ENCODE results near the gene EPHA10.
A peak's percentile ranks its signal among the peaks of the same experiment; 100 is the strongest.
"Not testable (repeated sequence)": the region's sequence is repeated elsewhere in the genome, so short reads cannot be mapped to it uniquely, and the experiment has no call there.

The EPHA10 gene

DNA sequence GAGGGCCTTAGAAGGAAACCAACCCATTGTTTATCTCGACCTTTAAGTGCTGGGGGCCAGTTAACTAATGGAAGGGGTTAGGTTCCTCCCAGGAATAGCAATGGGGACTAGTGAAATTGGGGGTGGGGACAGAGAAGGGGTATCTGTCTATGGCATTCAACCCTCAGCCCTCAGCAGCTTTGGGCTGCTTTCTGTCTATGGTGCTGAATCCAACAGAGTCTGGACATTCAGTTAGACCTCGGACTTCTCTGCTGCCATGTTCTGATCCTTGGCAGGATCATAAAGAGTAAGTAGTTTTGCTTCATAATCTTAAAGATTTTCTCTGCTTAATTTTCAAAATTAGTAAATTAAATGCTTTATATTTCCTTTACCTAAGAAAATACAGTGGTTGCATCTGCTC, 2.6 kb upstream of the EPHA10 start:
- DNase-seq: no peak

DNA sequence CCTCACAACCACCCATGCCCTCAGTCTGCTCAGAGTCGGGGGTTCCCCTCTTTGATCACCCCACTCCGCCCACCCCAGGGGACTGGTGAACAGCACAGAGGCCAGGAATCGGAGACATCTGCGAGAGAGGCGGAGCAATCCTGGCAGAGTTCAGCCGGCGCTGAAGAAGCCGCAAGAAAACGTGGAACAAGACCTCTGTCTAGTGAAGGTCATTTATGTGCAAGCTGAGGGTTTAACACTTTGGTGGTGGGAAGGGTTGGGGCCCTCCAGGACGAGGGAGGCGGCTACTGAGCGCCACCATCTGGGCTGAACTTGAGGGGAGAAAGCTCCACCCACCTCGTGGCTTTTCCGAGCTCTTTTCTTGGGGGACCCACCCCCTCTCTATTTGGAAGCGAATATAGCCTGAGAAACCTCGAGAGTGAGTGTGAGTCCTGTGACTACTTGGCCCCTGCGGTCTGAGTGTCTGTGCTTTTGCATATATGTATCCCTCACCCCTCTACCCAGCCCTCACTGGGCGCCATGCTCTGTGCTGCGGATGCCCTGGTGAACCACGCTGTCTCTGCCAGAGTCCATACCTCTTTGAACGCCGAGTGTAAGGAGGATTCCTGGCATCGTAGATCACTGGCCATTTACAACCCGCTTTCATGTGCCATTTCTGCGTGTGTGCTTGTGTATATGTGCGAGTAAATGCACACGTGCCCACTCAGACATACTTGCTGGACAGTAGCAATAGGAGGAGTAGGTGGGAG, 1.2 kb upstream of the EPHA10 start:
- DNase-seq: no peak

DNA sequence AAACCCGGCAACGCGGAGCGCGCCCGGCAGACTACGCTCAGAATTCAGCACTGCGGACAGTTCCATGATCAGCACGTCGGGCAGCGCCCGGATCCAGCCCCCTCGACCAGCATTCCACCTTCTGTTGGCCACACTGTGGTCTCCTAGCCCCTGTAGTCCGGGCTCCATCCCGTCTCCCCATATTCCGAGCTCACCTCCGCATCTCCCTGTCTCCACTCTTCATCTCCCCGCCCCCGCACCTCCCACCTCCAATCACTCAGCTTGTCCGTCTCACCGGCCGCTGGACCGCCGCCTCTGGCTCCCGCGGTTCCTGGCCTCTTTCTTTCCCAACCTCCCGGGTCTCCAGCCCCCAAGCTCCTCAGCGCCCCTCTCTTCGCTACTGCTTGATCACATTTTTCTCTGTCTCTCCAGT, 500 bp downstream of the EPHA10 start:
- no peak for DNase-seq

DNA sequence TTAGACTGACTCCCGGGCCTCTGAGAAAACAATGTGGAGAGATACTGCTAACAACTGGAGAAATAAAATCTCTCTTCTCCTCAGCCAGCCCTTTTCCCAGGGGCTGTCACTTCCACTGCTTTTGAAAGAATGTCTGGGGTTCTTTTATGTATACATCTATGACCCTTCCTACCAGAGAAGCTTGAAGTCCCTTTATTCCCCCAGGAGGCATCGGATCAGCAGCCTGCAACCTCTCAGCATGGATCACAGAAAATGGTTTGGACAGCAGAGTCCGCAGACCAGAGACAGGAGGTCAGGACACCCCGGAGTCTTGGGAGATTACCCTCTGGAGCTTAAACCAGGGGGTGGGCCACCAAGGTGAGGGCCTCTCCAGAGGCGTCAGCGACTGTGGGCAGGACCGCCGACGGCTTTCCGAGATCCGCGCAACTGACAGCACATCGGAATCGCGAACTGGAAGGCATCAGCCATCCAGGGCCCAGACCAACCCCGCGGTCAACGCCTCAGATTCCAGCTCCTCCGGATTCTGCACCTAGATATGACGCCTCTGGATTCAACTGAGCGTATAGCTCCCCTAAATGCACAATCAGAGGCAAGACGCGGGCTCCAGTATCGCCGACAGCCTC, 1.0 kb downstream of the EPHA10 start:
- DNase-seq: no peak

DNA sequence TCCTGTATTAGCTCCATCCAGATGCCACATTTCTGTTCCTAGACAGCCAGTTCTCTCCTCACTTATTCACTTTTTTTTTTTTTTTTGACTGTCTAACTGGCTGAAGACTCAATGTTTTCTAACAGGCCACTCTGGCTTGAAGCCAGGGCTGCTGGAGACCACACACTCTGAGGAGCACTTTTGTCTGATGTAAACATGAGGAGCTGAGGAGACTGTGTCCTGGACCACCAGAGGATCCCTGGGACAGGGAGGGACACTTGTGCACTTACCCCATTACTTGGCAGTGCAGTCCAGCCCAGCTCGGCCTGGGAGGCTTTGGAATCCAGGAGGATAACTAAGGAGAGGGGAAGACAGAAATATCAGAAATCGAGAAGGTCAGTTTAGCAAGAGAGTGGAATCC, 2.4 kb downstream of the EPHA10 start:
- no peak for DNase-seq

DNA sequence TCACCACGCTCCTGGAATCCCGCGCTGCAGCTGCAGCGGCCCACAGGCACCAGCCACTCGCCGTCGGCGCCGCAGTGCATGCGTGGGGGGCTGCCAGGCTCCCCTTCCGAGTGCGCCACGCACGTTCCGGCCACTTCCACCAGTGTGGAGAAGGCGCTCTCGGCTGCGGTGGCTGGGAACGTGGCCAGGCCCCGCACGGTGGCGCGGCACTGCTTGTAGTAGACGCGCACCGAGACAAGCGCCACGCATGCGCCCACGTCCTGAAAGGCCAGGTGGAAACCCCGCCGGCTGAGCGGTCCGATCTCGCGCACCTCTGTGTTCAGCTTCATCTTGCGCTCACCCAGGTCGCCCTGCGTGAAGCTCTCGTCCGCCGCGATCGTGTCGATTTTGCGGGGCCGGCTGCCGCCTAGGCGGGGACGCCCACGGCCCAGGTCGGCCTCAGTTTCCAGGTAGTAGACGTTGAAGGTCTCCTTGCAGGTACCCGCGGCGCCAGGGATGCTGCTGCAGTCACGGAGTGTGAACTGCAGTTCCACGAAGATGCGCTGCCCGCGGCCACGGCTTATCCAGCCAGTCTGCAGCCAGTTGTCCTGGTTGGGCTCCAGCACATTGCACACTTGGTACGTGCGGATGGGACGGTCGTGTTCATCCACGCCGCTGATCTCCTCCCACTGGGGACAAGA, 3.4 kb downstream of the EPHA10 start:
- DNase-seq: no peak

DNA sequence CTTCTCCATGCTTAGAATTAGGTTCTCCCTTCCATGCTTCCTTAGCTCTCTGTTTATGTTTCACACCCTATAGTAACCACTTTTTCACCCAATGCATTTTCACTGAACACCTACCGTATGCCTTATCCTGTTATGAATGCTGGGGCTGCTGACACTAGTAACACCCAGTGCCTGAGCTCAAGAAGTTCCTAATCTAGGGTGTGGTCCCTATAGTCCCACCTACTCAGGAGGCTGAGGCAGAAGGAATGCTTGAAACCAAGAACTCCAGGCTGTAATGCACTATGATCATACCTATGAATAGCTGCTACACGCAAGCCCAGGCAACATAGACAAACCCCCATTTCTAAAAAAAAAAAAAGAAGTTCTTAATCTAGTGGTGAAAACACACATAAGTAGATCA, 5.5 kb downstream of the EPHA10 start:
- no peak for DNase-seq

DNA sequence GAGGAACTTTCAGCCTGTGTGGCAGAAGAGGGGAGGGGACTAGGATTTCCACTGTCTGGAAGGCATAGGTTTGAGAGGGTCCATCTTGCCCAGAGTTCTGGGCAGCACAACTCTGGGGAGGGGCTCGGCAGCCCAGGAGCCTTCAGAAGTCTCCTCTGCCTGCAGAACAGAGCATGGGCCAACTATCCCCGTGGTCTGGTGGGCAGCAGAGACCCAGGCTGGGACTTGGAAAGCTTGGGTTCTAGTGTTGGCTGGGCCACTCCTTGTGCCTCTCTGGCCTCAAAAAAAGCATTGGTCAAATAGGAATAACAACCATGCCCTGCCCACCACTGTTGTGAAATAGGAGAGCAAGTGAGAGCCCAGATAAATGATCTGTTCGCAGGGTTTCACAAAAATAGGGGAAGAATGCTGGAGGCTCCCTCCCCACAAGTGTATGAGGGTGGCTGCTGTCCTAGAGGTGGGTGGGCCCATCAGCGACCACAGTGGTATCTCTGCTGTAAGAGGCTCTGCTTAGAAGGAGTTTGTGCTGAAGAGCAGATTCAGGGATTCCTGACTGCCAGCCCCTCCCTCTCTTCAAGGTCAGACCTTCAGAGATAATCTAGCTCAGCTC, 8.9 kb downstream of the EPHA10 start:
- no peak for DNase-seq

DNA sequence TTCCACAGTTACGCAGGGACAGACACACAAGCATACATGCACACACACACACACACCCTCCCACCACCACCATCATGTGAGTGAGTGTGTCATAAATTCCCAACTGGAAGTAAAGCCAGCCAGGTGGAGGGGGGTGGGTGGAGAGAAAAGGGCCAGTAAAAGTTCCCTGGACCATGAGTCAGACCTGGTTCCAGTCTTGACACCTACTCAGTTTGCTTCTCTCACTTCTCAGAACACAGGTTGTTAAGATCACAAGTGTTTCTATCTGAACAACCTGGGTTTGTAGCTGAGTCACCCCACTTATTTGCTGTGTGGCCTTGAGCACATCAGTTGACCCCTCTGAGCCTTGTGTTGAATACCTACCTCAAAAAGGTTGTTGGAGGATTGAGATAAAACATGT, 9.6 kb downstream of the EPHA10 start:
- DNase-seq: no peak

DNA sequence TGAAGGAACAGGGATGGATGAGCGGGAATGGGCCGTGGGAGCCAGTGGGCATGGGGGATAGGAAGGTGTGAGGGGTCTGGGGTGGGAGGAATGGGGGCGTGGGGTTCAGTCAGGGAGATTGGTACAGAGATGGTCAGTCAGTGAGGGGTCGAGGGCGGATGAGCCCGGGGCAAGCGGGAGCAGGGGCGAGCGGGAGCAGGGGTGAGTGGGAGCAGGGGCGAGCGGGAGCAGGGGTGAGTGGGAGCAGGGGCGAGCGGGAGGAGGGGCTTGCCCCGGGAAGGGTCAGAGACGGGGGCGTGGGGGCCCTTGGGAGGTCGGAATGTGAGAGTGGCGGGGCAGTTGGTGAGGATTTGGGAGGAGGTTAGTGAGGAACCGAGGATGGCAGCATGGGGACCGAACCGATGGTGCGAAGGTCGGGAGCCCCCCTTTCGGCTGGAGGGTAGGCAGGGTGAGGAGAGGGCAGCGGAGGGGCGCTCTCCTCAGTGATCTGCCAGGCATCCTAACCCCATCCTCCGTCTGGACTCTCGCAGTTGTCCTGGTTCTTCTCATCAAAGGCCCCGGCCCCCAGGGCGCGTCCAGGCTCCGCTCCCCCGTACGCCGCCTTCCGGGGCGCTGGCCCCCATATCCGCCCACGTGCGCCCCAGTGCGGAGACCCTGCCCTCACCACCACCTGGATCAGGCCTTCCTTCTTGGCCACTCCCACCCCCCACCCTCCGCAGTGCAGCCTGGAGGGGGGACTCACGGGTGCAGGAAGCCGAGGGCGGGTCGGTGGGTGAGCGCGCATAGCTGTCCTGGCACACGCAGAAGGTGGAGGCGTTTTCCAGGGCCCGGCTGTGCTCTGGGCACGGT, 11.2 kb downstream of the EPHA10 start:
- no peak for DNase-seq

DNA sequence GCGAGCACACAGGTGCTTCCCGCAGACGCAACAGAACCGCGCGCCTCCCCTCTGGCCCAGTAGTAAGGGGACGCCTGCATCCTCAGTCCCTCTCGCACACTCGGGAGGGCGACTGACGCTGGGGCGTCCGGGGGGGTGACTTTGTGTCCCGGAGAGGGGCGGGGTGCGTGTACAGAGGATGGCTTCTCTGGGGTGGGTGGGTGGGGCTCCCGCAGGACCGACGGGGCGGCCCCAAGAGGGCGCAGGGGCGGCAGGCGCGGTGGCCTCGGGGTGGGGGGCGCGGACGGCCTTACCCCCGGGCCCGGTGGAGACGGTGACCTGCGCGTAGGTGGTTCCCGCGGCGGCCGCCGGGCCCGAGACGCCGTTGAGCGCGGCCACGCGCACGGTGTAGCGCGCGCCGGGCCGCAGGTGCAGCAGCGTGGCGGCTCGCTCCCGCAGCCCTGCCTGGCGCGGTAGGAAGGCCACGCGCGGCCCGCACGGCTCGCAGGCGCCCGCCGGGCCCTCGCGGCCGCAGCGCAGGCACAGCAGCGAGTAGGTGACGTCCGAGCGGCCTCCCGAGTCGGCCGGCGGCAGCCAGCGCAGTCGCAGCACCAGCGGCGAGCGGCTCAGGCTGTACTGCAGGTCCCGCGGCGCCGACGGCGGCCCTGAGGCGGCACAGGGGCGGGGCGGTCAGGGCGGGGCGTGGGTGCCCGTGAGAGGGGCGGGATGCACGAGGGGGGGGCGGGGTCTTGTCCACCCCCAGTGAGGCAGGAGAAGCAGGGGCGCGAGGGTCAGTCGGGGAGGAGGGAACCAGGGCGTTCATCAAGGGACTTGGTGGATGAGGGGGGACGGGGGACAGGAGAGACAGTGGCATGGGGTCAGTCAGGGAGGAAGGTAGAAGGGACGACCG, 12.1 kb downstream of the EPHA10 start:
- DNase-seq: peak; percentile 2

DNA sequence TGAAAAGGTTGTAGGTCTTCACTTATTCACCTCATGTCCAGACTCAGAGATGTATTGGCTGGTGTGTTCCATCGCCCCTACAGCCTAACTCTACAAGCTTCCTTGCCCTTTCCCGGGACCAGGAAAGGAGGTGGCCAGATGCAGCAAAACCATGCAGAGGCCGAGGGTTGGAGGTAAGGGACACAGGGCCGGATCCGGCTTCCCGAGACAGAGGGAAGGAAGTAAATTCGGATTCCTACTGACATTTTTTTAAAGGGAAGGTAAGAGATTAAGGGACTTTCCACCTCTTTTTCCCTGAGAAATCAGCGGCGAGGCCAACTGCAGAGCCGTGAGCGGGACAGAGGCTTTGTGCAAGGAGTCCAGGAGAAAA, 12.7 kb downstream of the EPHA10 start:
- no peak for DNase-seq

DNA sequence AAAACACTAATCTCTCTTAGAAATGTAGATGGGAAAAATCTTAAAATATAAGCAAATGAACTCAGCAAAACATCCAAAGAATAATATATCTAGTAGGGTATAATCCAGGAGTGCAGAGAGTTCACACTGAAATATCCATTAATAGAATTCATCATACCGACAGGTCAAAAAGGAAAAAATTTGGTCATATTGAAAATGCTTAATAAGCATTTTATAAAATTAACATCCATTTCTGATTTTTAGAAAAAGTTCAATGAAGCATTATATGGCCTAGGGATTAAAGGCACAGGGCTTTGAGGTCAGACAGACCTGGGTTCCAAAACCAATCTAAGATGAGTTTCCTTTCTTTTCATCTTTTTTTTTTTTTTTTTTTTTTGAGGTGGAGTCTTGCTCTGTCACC, 16.4 kb downstream of the EPHA10 start:
- DNase-seq: no peak

DNA sequence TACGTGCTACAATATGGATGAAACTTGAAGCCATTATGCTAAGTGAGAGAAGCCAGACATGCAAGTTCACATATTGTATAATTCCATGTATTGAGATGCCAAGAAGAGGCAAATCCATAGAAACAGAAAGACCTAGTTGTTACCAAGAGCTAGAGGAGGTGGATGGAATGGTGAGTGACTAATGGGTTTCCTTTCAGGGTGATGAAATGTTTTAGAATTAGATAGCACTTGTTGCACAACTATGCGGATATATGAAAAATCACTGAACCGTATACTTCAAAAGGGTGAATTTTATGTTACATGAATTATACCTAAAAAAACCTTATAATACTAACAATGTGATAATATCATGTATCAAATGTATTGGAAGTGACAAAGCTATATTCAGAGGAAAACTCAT, 18.1 kb downstream of the EPHA10 start:
- DNase-seq: no peak

DNA sequence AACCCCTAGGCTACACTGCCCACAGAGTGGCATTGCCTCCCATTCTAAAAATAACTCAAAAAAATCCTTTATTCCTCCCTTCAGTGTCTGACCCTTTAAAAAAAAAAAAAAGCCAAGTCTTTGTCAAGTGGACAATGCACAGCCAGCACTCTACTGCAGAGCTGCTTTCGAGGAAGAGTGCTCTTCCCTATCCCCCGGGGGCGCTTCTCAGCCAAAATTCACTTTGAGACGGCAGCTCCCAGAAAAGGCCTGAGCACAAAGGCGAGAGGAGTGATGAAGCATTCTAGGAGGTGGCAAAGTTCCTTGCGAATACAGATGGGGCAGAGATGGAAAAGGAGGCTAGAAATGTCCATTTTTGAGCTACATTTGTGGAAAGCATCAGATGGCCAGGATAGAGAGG, 23.3 kb downstream of the EPHA10 start:
- DNase-seq: no peak

DNA sequence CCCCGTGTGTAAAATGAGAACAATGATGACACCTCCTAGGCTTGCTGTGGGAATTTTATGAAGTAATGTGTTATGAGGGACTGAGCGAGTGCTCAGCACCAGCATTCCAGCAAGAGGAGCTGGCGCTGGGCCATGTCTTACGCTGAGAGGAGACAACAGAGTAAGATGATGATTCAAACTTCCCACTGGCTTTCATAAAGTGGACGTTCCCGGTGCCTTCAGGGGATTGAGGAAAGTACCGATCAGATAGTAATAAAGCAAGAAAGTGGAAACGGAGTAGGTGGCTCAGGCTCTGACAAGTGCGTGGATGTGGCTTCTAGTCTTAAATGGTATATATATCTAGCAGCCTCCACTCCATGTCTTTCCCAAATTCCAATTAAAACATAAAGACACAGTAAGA, 23.8 kb downstream of the EPHA10 start:
- DNase-seq: no peak

DNA sequence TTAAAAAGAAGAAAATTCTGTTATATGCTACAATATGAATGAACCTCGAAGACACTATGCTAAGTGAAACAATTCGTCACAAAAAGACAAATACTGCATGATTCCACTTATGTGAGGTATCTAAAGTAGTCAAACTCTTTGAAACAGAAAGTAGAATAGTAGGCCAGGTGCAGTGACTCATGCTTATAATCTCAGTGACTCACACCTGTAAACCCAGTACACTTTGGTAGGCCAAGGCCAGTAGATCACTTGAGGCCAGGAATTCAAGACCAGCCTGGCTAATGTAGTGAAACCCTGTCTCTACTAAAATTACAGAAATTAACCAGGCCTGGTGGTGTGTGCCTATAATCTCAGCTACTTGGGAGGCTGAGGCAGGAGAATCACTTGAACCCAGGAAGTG, 25.7 kb downstream of the EPHA10 start:
- no peak for DNase-seq

DNA sequence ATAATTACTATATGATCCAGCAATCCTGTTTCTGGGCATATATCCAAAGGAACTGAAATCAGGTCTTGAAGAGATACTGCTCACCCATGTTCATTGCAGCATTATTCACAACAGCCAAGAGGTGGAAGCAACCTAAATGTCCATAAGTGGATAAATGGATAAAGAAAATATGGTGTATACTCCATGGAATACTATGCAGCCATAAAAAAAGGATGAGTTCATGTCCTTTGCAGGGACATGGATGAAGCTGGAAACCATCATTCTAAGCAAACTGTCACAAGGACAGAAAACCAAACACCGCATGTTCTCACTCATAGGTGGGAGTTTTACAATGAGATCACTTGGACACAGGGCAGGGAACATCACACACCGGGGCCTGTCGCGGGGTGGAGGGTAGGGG, 26.3 kb downstream of the EPHA10 start:
- DNase-seq: not testable (repeated sequence)

DNA sequence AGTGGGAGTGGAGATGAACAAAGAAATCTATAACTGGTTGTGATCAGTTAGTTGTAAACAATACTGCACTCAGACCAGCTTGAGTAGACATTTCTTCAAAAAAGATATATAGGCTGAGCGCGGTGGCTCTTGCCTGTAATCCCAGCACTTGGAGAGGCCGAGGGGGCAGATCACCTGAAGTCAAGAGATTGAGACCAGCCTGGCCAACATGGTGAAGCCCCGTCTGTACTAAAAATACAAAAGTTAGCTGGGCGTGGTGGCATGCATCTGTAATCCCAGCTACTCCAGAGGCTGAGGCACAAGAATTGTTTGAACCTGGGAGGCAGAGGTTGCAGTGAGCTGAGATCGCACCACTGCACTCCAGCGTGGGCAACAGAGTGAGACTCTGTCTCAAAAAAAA, 26.9 kb downstream of the EPHA10 start:
- DNase-seq: not testable (repeated sequence)

DNA sequence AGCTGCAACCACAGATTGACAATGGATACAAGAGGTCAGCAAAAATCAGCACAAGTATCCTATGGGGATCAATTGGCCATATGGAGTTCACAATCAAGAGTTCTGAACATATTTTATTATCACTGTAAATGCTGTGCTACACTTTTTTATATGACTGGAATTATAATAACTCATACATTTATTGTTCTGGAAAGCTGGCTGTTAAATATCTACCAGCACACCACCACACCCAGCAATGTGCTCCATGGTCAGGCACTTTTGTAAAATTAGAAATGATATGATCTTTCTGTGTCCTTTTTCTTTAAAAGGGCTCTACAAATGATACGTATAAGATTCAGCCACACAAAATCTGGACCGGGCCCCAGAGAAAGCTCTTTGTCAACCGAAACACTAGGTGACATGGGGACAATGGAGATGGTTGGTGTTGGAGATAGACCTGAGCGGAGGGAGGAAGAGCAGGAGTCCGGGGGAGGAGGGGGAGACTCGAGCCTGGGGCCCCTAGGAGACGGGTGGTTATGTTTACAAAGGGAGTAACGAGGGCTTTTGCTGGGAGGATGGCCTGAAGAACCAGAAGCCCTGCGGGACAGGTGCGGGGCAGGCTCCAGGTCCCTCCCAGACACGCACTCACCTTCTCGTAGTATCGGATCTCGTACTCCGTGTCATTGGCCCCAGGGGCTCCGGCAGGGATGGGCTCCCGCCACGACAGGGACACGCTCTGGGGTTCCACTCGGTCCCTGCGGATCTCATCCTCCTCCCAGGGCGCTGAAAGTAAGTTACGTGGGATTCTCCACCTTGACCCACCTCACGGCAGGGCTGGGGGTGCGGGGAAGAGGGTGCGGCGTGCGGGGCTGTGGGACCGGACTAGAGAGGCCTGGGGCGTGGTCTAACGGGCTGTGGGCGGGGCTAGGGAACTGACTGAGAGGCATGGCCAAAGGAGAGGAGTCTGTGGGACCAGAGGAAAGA, 30.0 kb downstream of the EPHA10 start:
- DNase-seq: no peak

Data from NCI-H1694 treated with DMSO at 0.1 percent for 48 hours (cell line).